Measurements from ENCODE around the gene CAP2. TPM values are rescaled to one million over a fixed set of nuclear protein-coding genes. Genes with fewer than 3 reads are reported as not detected.

The CAP2 gene
- total and polyA plus RNA-seq, 8 donors, result 0.61 to 78.8 (median 4.2) TPM

- no peak overlapping the region for H3K4me3 ChIP-seq
- intact Hi-C loops (cut with DNase I; ENCODE audit: low total_unique reads), result no loop called here
- TF ChIP-seq POLR2AphosphoS5 (IDR thresholded peaks at IDR 0.05), result no peak
- no peak for TF ChIP-seq CTCF (IDR thresholded peaks at IDR 0.05)
- no peak for TF ChIP-seq EP300 (IDR thresholded peaks at IDR 0.05)
- no peak for TF ChIP-seq POLR2A (IDR thresholded peaks at IDR 0.05)
- no peaks in the 10 kb centered on the region for H3K9me3 ChIP-seq
- no peaks in the 10 kb centered on the region for H3K4me1 ChIP-seq
- 93 to 99% (median 96%) methylated on average over 6 of the region's 6 CpGs for WGBS, 5 donors
- no peaks in the 10 kb centered on the region for H3K27me3 ChIP-seq
- DNase-seq, result no peak
- H3K36me3 ChIP-seq, result no peaks in the 10 kb centered on the region
- no peak overlapping the region for H3K27ac ChIP-seq
Observed at GRCh38 chr6:17452096-17452495, 58.7 kb downstream of the CAP2 start.

GRCh38 chr6:17454316-17455005 is 61.1 kb downstream of the CAP2 start:
- Histone ChIP-seq H3K4me3 (no peak overlapping the region), H3K27me3 (no peaks in the 10 kb centered on the region), H3K9me3 (no peaks in the 10 kb centered on the region), H3K36me3 (no peaks in the 10 kb centered on the region), H3K4me1 (no peaks in the 10 kb centered on the region), H3K27ac (no peak overlapping the region)
- no peak for DNase-seq
- intact Hi-C loops (cut with DNase I; ENCODE audit: low total_unique reads), result no loop called here
- WGBS, 5 donors, result 77 to 93% (median 88%) methylated on average over 7 of the region's 7 CpGs
- TF ChIP-seq POLR2AphosphoS5 (IDR thresholded peaks at IDR 0.05), result no peak
- no peak for TF ChIP-seq CTCF (IDR thresholded peaks at IDR 0.05)
- TF ChIP-seq EP300 (IDR thresholded peaks at IDR 0.05), result no peak

GRCh38 chr6:17455919-17456318 is 62.5 kb downstream of the CAP2 start:
- TF ChIP-seq POLR2AphosphoS5 (IDR thresholded peaks at IDR 0.05), result no peak
- no peak for TF ChIP-seq EP300 (IDR thresholded peaks at IDR 0.05)
- Histone ChIP-seq H3K9me3 (no peaks in the 10 kb centered on the region), H3K4me1 (no peaks in the 10 kb centered on the region)

GRCh38 chr6:17456711-17457110 is 63.3 kb downstream of the CAP2 start:
- no peak overlapping the region for H3K4me3 ChIP-seq
- intact Hi-C loops (cut with DNase I; ENCODE audit: low total_unique reads), result no loop called here
- no peak overlapping the region for H3K27ac ChIP-seq
- no peak for TF ChIP-seq EP300 (IDR thresholded peaks at IDR 0.05)
- TF ChIP-seq POLR2A (IDR thresholded peaks at IDR 0.05), result no peak
- TF ChIP-seq POLR2AphosphoS5 (IDR thresholded peaks at IDR 0.05), result no peak
- TF ChIP-seq CTCF (IDR thresholded peaks at IDR 0.05), result no peak
- no peaks in the 10 kb centered on the region for H3K27me3 ChIP-seq
- H3K4me1 ChIP-seq, result no peaks in the 10 kb centered on the region
- no peaks in the 10 kb centered on the region for H3K36me3 ChIP-seq
- DNase-seq, result no peak
- no peaks in the 10 kb centered on the region for H3K9me3 ChIP-seq
- 55 to 89% (median 73%) methylated on average over 3 of the region's 3 CpGs for WGBS, 5 donors

More at GRCh38 chr6:17455919-17456318, 62.5 kb downstream of the CAP2 start:
- H3K27ac ChIP-seq, result no peak overlapping the region
- H3K27me3 ChIP-seq, result no peaks in the 10 kb centered on the region
- no peak overlapping the region for H3K4me3 ChIP-seq
- no peaks in the 10 kb centered on the region for H3K36me3 ChIP-seq
- DNase-seq, result no peak
- intact Hi-C loops (cut with DNase I; ENCODE audit: low total_unique reads), result no loop called here
- 89 to 96% (median 93%) methylated on average over 7 of the region's 7 CpGs for WGBS, 5 donors

GRCh38 chr6:17457405-17457804 is 64.0 kb downstream of the CAP2 start:
- intact Hi-C loops (cut with DNase I; ENCODE audit: low total_unique reads), result no loop called here
- DNase-seq, result no peak
- WGBS, 5 donors, result 86 to 91% (median 90%) methylated on average over 4 of the region's 4 CpGs
- Histone ChIP-seq H3K4me3 (no peak overlapping the region), H3K36me3 (no peaks in the 10 kb centered on the region), H3K4me1 (no peaks in the 10 kb centered on the region), H3K27ac (no peak overlapping the region), H3K27me3 (no peaks in the 10 kb centered on the region), H3K9me3 (no peaks in the 10 kb centered on the region)
- TF ChIP-seq POLR2AphosphoS5 (IDR thresholded peaks at IDR 0.05) (no peak), EP300 (IDR thresholded peaks at IDR 0.05) (no peak), CTCF (IDR thresholded peaks at IDR 0.05) (no peak), POLR2A (IDR thresholded peaks at IDR 0.05) (no peak)
